ENCODE results near the gene GJA9. TPM values are rescaled to one million over a fixed set of nuclear protein-coding genes. Genes with fewer than 3 reads are reported as not detected.

The GJA9 gene
- total RNA-seq, 1 donor from 2014 or later: not detected

DNA sequence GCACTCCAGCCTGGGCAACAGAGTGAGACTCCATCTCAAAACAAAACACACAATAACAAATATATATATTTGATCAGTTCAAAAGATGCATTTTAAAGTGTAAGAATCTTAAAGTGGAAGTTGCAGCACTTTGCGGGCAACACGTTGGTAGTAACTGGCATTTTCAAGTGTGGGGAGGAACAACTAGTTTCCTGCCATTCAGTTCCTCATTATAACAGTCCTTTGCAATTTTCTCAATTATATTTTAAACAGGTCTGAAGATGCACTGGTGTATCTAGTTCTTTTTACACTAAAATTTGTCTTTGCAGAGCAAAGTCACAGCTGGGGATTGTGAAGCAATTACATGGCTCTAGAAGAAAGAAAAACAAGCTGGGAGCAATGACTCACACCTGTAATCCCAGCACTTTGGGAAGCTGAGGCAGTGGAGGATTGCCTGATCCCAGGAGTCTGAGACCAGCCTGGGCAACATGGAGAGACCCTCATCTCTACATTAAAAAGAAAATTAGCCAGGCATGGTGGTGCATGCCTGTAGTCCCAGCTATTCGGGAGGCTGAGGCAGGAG is 47.1 kb downstream of the GJA9 start:
- TF ChIP-seq, protein P1, sequence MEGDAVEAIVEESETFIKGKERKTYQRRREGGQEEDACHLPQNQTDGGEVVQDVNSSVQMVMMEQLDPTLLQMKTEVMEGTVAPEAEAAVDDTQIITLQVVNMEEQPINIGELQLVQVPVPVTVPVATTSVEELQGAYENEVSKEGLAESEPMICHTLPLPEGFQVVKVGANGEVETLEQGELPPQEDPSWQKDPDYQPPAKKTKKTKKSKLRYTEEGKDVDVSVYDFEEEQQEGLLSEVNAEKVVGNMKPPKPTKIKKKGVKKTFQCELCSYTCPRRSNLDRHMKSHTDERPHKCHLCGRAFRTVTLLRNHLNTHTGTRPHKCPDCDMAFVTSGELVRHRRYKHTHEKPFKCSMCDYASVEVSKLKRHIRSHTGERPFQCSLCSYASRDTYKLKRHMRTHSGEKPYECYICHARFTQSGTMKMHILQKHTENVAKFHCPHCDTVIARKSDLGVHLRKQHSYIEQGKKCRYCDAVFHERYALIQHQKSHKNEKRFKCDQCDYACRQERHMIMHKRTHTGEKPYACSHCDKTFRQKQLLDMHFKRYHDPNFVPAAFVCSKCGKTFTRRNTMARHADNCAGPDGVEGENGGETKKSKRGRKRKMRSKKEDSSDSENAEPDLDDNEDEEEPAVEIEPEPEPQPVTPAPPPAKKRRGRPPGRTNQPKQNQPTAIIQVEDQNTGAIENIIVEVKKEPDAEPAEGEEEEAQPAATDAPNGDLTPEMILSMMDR (IDR thresholded peaks at IDR 0.05; ENCODE audit: partially characterized antibody, unreplicated experiment): no peak
- no peak for DNase-seq
- Mint-ChIP-seq H3K27me3 (ENCODE audit: unreplicated experiment) (no peaks in the 10 kb centered on the region), H3K9me3 (ENCODE audit: unreplicated experiment) (no peaks in the 10 kb centered on the region), H3K27ac (ENCODE audit: unreplicated experiment) (no peak overlapping the region), H3K4me3 (ENCODE audit: unreplicated experiment) (no peak overlapping the region), H3K4me1 (ENCODE audit: low read depth, unreplicated experiment) (no peaks in the 10 kb centered on the region), H3K36me3 (ENCODE audit: unreplicated experiment) (no peaks in the 10 kb centered on the region)

DNA sequence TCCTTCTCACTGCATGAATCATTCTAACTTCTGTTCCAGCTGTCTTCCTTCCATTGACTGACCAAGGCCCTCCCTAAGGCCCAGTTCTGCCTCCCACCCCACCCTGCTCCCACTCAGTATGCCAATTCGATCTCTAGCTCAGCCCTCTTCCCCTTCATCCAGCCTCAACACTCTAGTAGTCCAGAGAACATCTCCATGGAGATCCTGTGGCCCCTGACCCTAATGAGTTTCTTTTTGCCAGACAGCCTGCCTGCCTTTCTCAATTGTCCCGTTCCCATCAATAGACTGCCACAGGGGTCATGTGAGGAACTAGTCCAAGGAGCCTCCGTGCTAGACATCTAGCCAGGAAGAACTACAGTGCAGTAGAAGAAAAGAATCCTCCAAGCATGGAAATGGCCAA is 48.2 kb downstream of the GJA9 start:
- H3K4me1 Mint-ChIP-seq (ENCODE audit: low read depth, unreplicated experiment): no peaks in the 10 kb centered on the region
- no peak for DNase-seq
- no peaks in the 10 kb centered on the region for H3K36me3 Mint-ChIP-seq (ENCODE audit: unreplicated experiment)
- no peak overlapping the region for H3K4me3 Mint-ChIP-seq (ENCODE audit: unreplicated experiment)
- no peak overlapping the region for H3K27ac Mint-ChIP-seq (ENCODE audit: unreplicated experiment)
- no peaks in the 10 kb centered on the region for H3K9me3 Mint-ChIP-seq (ENCODE audit: unreplicated experiment)
- TF ChIP-seq, protein P1 (IDR thresholded peaks at IDR 0.05; ENCODE audit: partially characterized antibody, unreplicated experiment): no peak
- H3K27me3 Mint-ChIP-seq (ENCODE audit: unreplicated experiment): no peaks in the 10 kb centered on the region

DNA sequence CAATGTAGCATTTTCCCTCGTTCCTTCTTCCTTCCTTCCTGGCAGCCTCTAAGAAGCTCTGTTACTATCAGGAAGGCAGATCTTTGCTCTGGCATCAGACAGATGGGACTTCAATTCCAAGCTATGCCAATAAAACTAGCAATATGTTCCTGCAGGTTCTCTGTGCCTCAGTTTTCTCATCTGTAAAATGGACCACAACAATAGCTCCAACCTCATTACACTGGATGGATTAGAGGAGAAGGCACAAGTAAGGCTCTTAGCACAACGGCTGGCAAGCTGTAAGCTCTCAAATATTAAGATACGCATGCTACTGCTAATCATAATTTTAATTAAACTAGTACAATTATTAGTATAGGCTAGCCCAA is 49.0 kb downstream of the GJA9 start:
- no peaks in the 10 kb centered on the region for H3K9me3 Mint-ChIP-seq (ENCODE audit: unreplicated experiment)
- H3K4me1 Mint-ChIP-seq (ENCODE audit: low read depth, unreplicated experiment): no peaks in the 10 kb centered on the region
- no peak overlapping the region for H3K27ac Mint-ChIP-seq (ENCODE audit: unreplicated experiment)
- H3K36me3 Mint-ChIP-seq (ENCODE audit: unreplicated experiment): no peaks in the 10 kb centered on the region
- no peaks in the 10 kb centered on the region for H3K27me3 Mint-ChIP-seq (ENCODE audit: unreplicated experiment)
- DNase-seq: no peak
- no peak overlapping the region for H3K4me3 Mint-ChIP-seq (ENCODE audit: unreplicated experiment)
- TF ChIP-seq, protein P1 (IDR thresholded peaks at IDR 0.05; ENCODE audit: partially characterized antibody, unreplicated experiment): no peak

DNA sequence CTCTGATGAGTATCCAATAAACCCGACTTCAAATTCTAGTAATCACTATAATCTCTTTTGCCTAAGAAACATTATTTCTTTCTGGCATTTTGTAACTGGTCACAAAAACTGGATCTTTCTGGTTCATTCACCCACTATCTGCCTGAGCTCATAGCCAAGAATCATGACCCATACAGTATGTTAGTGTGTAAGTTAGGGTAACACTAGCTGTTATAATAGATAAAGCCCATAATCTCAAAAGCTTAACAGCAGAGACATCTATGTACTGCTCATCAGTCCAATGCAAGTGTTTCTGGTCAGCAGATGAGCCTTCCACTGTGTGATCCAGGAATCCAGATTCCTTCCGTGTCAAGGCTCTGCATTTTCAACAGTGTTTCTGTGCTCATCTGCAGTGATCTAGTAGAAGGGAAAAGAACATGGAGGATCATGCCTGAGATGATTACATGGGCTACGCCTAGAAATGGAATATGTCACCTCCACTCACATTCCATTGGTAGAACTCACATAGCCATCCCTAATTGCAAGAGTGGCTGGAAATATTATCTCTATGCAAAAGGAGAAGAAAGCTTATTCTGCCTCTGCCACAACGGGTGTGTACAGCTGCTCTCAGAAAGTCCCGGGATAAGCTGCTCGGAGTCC is 49.5 kb downstream of the GJA9 start:
- H3K27me3 Mint-ChIP-seq (ENCODE audit: unreplicated experiment): no peaks in the 10 kb centered on the region
- no peak overlapping the region for H3K27ac Mint-ChIP-seq (ENCODE audit: unreplicated experiment)
- no peak overlapping the region for H3K4me3 Mint-ChIP-seq (ENCODE audit: unreplicated experiment)
- no peaks in the 10 kb centered on the region for H3K36me3 Mint-ChIP-seq (ENCODE audit: unreplicated experiment)
- TF ChIP-seq, protein P1 (IDR thresholded peaks at IDR 0.05; ENCODE audit: partially characterized antibody, unreplicated experiment): no peak
- DNase-seq: no peak
- no peaks in the 10 kb centered on the region for H3K9me3 Mint-ChIP-seq (ENCODE audit: unreplicated experiment)
- no peaks in the 10 kb centered on the region for H3K4me1 Mint-ChIP-seq (ENCODE audit: low read depth, unreplicated experiment)

DNA sequence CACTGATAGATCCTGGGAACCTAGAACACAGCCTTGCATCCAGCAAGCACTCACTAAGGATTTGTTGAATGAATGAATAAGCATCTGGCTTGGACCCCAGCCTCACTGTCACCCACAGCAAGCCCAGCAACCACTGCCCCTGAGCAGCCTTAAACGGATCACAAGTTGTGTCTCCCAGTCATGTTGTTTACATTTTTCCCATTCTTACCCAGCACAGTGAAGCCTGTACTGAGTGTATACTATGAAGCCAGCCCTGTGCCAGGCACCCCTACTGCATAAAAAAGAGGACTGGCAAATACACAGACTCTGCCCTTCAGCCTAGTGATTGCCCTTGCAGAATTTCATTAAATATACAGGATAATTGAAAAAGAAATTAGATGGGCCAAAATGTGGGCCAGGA is 52.0 kb downstream of the GJA9 start:
- Mint-ChIP-seq H3K4me1 (ENCODE audit: low read depth, unreplicated experiment) (peaks cover 1% of the 10 kb centered on the region), H3K27me3 (ENCODE audit: unreplicated experiment) (no peaks in the 10 kb centered on the region), H3K4me3 (ENCODE audit: unreplicated experiment) (no peak overlapping the region), H3K9me3 (ENCODE audit: unreplicated experiment) (no peaks in the 10 kb centered on the region), H3K36me3 (ENCODE audit: unreplicated experiment) (no peaks in the 10 kb centered on the region), H3K27ac (ENCODE audit: unreplicated experiment) (no peak overlapping the region)
- DNase-seq: no peak
- TF ChIP-seq, protein P1 (IDR thresholded peaks at IDR 0.05; ENCODE audit: partially characterized antibody, unreplicated experiment): no peak

All from glutamatergic neuron (in vitro differentiated cells).